Germinal center (tissue), 1 donor: ENCODE measurements around the gene SLC33A1.

Experiments used
- DNase-seq: peaks from one replicate; pipeline ENCODE4 v3.0.0; 2012; ENCODE audit warnings: mixed read lengths, low spot score

SLC33A1 gene

DNA sequence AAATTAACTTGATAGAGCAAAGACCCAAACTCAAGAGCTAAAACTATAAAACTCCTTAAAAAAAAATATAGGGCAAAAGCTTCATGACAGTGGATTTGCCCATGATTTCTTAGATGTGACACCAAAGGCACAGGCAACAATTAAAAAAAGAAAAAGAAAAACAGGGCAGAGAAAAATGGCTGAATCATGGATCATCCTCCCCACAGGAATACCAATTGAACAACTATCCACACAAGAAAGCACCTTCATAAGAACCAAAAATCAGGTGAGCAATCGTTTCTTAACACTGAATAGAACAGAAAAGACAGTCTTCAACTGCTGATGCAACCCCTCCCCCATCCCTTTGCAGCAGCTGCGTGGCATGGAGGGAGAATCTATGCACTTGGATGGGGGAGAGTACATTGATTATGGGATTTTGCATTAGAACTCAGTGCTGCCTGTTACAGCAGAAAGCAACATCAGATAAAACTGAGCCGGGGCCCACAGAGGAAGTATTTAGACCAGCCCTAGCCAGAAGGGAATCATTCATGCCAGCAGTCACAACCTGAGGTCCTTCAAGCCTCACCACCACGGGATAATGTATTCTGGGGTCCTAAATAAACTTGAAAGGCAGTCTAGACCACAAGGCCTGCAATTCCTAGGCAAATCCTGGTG, 63.8 kb downstream of the SLC33A1 start:
- no peak for DNase-seq

GRCh38 chr3:155785662-155786295, 68.4 kb downstream of the SLC33A1 start:
- DNase-seq = no peak

- no peak for DNase-seq
Observed at GRCh38 chr3:155782390-155782953, 71.8 kb downstream of the SLC33A1 start.

- DNase-seq = no peak
Observed at GRCh38 chr3:155780291-155780690, 73.9 kb downstream of the SLC33A1 start.

- no peak for DNase-seq
Observed at GRCh38 chr3:155778462-155778861, 75.8 kb downstream of the SLC33A1 start.

- DNase-seq = no peak
Observed at GRCh38 chr3:155772801-155773200, 81.4 kb downstream of the SLC33A1 start.

- no peak for DNase-seq
Observed at GRCh38 chr3:155771126-155771525, 83.1 kb downstream of the SLC33A1 start.
